Omental fat pad (tissue), 4 donors: ENCODE measurements around the gene CERS3. TPM values are rescaled to one million over a fixed set of nuclear protein-coding genes. Genes with fewer than 3 reads are reported as not detected.

Source experiments
- ATAC-seq: fragments of 150-250 bp; one replicate; pipeline ENCODE4 v1.9.1; 2016; ENCODE audit warnings: mild to moderate bottlenecking, moderate library complexity; ENCODE audit not compliant: low FRiP score
- DNase-seq: peaks from one replicate; pipeline ENCODE4 v3.0.0-alpha.2; 2019; ENCODE audit warnings: low spot score
- total RNA-seq, 4 donors: library from RNA; depleted of rRNA; stranded (reverse); fragments of >200 nt; gene quantifications; one replicate each; pipeline ENCODE4 v1.1.0, GENCODE V29; 2016
- TF ChIP-seq, protein P1 (sequence below), 3 donors: fragments of 450-650 bp; IDR thresholded peaks; one replicate each; pipeline ENCODE4 v1.5.1; 2016 to 2017; ENCODE audit warnings: antibody characterized with exemption in 3 of 3, mild to moderate bottlenecking in 3 of 3, moderate library complexity in 2 of 3

Gene CERS3
- total RNA-seq, 4 donors from 2014 or later = not detected

DNA sequence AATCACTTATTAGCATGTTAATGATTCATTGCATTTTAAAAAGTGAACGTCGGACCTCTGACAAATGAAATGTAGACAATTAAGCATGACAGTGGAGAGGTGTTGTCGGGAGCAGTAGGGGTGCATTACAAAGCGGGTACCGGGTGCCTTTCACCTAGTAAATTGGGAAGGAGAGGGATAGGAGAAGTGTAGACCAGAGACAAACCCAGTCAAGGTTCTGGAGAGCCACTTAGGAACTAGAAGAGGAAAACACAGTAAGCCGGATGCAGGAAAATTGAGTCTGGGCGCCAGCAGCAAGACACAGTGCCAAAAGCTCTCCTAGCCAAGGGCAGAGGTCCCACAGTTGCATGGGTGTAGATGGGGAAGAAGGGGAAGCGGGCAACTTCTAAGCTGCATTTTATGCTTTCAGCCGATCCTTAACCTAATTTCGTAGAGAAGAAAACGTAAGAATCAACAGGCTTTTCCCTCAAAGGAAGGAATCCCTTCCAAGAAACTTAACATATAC is 3.1 kb upstream of the CERS3 start:
- TF ChIP-seq, protein P1, sequence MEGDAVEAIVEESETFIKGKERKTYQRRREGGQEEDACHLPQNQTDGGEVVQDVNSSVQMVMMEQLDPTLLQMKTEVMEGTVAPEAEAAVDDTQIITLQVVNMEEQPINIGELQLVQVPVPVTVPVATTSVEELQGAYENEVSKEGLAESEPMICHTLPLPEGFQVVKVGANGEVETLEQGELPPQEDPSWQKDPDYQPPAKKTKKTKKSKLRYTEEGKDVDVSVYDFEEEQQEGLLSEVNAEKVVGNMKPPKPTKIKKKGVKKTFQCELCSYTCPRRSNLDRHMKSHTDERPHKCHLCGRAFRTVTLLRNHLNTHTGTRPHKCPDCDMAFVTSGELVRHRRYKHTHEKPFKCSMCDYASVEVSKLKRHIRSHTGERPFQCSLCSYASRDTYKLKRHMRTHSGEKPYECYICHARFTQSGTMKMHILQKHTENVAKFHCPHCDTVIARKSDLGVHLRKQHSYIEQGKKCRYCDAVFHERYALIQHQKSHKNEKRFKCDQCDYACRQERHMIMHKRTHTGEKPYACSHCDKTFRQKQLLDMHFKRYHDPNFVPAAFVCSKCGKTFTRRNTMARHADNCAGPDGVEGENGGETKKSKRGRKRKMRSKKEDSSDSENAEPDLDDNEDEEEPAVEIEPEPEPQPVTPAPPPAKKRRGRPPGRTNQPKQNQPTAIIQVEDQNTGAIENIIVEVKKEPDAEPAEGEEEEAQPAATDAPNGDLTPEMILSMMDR (IDR thresholded peaks at IDR 0.05) = no peak
- ATAC-seq = no peak
- no peak for DNase-seq

DNA sequence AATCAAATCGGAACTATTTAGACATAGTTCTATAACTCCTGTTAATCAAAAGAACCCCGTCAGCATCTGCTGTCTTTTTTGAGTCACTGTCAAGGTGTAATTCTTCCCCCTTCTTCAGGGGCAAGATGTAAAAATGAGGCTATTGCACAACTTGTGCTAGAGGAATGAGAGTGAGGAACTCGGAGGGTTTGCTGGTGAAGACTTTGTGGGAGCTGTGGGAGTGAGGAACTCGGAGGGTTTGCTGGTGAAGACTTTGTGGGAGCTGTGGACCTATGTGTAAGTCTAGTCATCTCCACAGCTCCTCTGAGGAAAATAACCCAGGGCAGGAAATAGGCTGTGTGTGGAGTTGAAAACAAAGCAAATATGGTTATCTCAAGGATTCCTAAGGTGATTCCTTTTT is 2.5 kb upstream of the CERS3 start:
- no peak for DNase-seq
- no peak for ATAC-seq
- TF ChIP-seq, protein P1 (IDR thresholded peaks at IDR 0.05) = no peak

DNA sequence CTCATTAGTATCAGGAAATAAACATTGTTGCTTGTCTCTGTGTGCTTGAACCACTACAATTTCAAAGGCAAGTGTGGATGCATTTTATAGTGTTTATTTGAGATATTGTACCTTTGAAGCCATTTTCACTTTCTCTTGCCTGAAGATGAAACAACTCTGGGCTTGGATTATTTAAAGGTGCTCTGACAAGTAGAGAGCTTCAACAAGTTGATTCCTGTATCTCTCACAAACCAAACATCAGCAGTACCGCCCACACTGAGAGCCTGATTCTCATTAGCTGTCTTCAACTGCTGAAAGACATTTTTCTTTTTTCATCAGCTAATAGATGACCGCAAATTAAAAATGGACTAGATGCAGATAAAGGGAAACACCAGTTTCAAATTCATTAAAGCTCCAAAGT is 806 bp upstream of the CERS3 start:
- TF ChIP-seq, protein P1 (IDR thresholded peaks at IDR 0.05) = no peak
- DNase-seq (no peak), ATAC-seq (no peak)

DNA sequence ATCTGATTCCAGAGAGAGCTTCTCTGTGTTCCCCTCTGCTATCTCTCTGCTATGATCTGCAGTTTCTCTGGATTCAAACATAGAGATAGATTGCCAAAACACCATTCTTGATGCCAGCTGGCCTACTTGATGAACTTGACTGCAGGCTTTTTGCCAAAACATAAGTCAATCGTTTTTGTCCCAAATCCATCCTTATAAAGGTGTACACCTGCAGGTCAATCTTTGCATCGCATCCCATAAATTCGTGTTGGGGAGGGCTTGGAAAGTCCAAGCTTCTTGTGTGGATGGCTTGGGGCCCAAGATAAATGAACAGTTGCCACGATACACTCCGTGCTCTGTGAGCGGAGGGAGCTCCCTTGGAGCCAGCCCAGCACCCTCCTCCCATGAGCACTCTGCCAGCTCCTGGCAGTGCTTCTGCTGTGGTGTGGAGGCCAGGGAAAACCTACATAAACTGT is 2.7 kb downstream of the CERS3 start:
- TF ChIP-seq, protein P1 (IDR thresholded peaks at IDR 0.05) = no peak
- DNase-seq (no peak), ATAC-seq (peak; percentile 83)

DNA sequence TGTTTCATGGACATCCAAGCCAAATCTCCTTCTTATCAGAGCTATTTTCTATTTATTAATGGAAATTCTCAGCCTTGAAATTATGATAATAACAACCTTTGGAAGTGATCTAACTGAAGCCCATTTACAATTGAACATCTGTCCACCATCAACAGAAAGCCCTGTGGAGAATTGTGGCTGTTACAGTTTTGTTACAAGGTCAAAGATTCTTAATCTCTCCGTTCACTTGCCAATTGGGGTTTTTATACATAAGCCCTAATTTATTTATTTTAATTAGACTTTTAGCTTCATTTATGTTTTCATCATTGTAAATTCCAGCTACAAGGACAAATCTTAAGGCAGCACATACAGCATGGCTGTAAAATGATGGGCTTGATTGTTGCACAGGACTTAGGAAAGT is 3.3 kb downstream of the CERS3 start:
- TF ChIP-seq, protein P1 (IDR thresholded peaks at IDR 0.05) = no peak
- DNase-seq = no peak
- ATAC-seq = no peak

DNA sequence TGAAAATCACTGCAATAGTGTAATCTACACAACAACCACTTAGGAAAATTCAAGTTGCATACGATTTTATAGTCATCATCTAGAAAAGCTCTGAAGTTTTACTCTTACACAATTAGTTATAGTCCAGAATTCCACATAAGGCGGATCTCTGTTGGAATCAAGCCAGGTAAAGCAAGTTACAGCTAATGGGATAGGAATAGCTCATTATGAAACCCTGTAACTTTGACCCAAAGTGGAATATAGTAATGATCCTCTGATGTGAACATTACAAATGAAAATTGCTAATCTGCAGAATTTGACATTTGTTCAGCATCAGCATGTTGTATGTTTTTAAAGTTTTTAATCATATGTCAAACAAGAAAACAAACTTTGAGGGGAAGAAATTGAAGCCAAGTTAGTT is 4.4 kb downstream of the CERS3 start:
- DNase-seq (no peak), ATAC-seq (no peak)
- TF ChIP-seq, protein P1 (IDR thresholded peaks at IDR 0.05) = no peak

DNA sequence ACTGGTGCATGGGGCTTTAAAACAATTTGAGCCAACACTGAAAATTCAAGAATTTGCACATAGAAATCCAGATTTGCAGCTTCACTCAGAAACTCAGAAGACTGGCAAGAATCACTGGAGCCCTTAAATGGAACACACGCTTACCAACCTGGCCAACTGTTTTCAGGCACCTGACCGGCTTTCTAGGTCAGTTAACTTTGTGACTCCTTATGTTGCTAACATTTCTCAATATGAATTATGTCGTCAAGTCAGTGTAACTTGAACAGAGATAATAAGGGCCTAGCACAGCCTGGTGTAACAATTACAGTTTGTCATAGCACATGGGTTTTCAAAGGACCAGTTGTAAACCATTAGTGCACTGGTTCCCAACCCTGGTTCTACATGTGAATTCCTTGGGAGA is 6.8 kb downstream of the CERS3 start:
- TF ChIP-seq, protein P1 (IDR thresholded peaks at IDR 0.05) = no peak
- DNase-seq (no peak), ATAC-seq (no peak)
